ENCODE measurements around the gene CIROP.

Gene CIROP

DNA sequence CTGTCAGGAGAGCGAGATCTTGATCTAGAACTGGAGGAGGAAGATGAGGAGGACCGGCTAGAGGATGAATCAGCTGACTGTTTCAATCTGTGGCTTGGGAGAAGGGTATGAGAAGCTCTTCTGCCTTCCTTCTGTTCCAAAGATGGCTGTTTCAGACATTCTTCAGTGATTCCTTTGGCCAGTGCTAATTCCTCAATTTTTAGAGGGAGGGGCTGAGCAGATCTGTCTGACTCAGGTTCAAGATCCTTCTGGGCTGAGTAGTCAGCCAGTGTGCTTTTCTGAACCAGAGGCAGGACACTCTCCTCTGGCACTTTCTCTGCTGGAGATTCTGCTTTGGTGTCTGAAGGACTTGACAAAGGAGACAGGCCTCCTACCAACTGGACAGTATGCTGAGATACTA lies 25.1 kb downstream of the CIROP start:
- Histone ChIP-seq H2BK15ac (ENCODE audit: low read length) (no peak overlapping the region), H2AK5ac (ENCODE audit: low read depth, low read length) (no peak overlapping the region), H3K14ac (ENCODE audit: low read length) (no peak overlapping the region), H2AFZ (ENCODE audit: low read length) (no peak overlapping the region), H3K4me2 (ENCODE audit: insufficient read depth, low read length, poor library complexity, severe bottlenecking) (no peak overlapping the region), H4K91ac (ENCODE audit: low read depth, low read length, poor library complexity) (no peak overlapping the region), H3K4me1 (ENCODE audit: control insufficient read depth in 2 of 2, insufficient read depth in 1 of 2, low read depth in 1 of 2, low read length in 2 of 2) (peaks cover 0 to 3% of the 10 kb centered on the region in 2 donors), H2BK120ac (ENCODE audit: low read depth, low read length) (no peak overlapping the region), H3K4me3 (ENCODE audit: low read length in 2 of 2) (no peak overlapping the region), H3K23ac (ENCODE audit: low read depth, low read length, poor library complexity) (no peak overlapping the region), H2BK12ac (ENCODE audit: low read length) (no peak overlapping the region), H2BK5ac (ENCODE audit: low read length) (no peak overlapping the region), H3K9me3 (replicated peaks in 1 of 2; ENCODE audit: control insufficient read depth in 2 of 2, insufficient read depth in 1 of 2, low read depth in 1 of 2, low read length in 2 of 2) (no peaks in the 10 kb centered on the region), H4K8ac (ENCODE audit: low read depth, low read length) (no peak overlapping the region), H3K4ac (ENCODE audit: low read length) (no peak overlapping the region), H3K9ac (ENCODE audit: low read depth, low read length, poor library complexity) (no peak overlapping the region), H3K79me1 (ENCODE audit: low read depth, low read length) (no peaks in the 10 kb centered on the region), H3K36me3 (replicated peaks in 1 of 2; ENCODE audit: control insufficient read depth in 2 of 2, insufficient read depth in 2 of 2, low read length in 2 of 2) (peaks cover 40 to 99% of the 10 kb centered on the region in 2 donors), H3K27me3 (ENCODE audit: control insufficient read depth in 3 of 3, insufficient read depth in 3 of 3, low read depth in 1 of 3, low read length in 3 of 3) (no peaks in the 10 kb centered on the region), H3K18ac (ENCODE audit: low read length) (no peak overlapping the region), H3K27ac (replicated peaks; ENCODE audit: low read length) (no peak overlapping the region)
- WGBS, 2 donors (ENCODE audit: extremely low coverage in 2 of 2, insufficient read length in 2 of 2, insufficient replicate concordance in 1 of 2) = no CpG with 5 or more reads among the region's 2 CpGs
- DNase-seq (ENCODE audit: low spot score) = no peak

- Histone ChIP-seq H3K27me3 (ENCODE audit: control insufficient read depth in 3 of 3, insufficient read depth in 3 of 3, low read depth in 1 of 3, low read length in 3 of 3) (no peaks in the 10 kb centered on the region), H3K4me3 (ENCODE audit: low read length in 2 of 2) (no peak overlapping the region), H3K14ac (ENCODE audit: low read length) (no peak overlapping the region), H2BK120ac (ENCODE audit: low read depth, low read length) (no peak overlapping the region), H3K27ac (replicated peaks; ENCODE audit: low read length) (no peak overlapping the region), H3K9me3 (replicated peaks in 1 of 2; ENCODE audit: control insufficient read depth in 2 of 2, insufficient read depth in 1 of 2, low read depth in 1 of 2, low read length in 2 of 2) (no peaks in the 10 kb centered on the region), H3K79me1 (ENCODE audit: low read depth, low read length) (no peaks in the 10 kb centered on the region), H3K4me1 (ENCODE audit: control insufficient read depth in 2 of 2, insufficient read depth in 1 of 2, low read depth in 1 of 2, low read length in 2 of 2) (peaks cover 0 to 3% of the 10 kb centered on the region in 2 donors), H2BK5ac (ENCODE audit: low read length) (no peak overlapping the region), H3K18ac (ENCODE audit: low read length) (no peak overlapping the region), H2AK5ac (ENCODE audit: low read depth, low read length) (no peak overlapping the region), H2BK15ac (ENCODE audit: low read length) (no peak overlapping the region), H3K23ac (ENCODE audit: low read depth, low read length, poor library complexity) (peak overlapping the region; percentile 87), H3K4me2 (ENCODE audit: insufficient read depth, low read length, poor library complexity, severe bottlenecking) (no peak overlapping the region), H3K9ac (ENCODE audit: low read depth, low read length, poor library complexity) (peak overlapping the region; percentile 33), H4K91ac (ENCODE audit: low read depth, low read length, poor library complexity) (no peak overlapping the region), H3K36me3 (replicated peaks in 1 of 2; ENCODE audit: control insufficient read depth in 2 of 2, insufficient read depth in 2 of 2, low read length in 2 of 2) (peaks cover 41 to 96% of the 10 kb centered on the region in 2 donors), H2BK12ac (ENCODE audit: low read length) (no peak overlapping the region), H2AFZ (ENCODE audit: low read length) (no peak overlapping the region), H4K8ac (ENCODE audit: low read depth, low read length) (no peak overlapping the region), H3K4ac (ENCODE audit: low read length) (no peak overlapping the region)
- DNase-seq (ENCODE audit: low spot score) = no peak
- WGBS, 2 donors (ENCODE audit: extremely low coverage in 2 of 2, insufficient read length in 2 of 2, insufficient replicate concordance in 1 of 2) = no CpG with 5 or more reads among the region's 2 CpGs
These were observed 26.1 kb downstream of the CIROP start for GRCh38 chr14:23078692-23079116.

- Histone ChIP-seq H3K4me1 (ENCODE audit: control insufficient read depth in 2 of 2, insufficient read depth in 1 of 2, low read depth in 1 of 2, low read length in 2 of 2) (peaks cover 0 to 3% of the 10 kb centered on the region in 2 donors), H3K27ac (replicated peaks; ENCODE audit: low read length) (no peak overlapping the region), H2AK5ac (ENCODE audit: low read depth, low read length) (no peak overlapping the region)
These were observed 26.8 kb downstream of the CIROP start for GRCh38 chr14:23077962-23078361.

DNA sequence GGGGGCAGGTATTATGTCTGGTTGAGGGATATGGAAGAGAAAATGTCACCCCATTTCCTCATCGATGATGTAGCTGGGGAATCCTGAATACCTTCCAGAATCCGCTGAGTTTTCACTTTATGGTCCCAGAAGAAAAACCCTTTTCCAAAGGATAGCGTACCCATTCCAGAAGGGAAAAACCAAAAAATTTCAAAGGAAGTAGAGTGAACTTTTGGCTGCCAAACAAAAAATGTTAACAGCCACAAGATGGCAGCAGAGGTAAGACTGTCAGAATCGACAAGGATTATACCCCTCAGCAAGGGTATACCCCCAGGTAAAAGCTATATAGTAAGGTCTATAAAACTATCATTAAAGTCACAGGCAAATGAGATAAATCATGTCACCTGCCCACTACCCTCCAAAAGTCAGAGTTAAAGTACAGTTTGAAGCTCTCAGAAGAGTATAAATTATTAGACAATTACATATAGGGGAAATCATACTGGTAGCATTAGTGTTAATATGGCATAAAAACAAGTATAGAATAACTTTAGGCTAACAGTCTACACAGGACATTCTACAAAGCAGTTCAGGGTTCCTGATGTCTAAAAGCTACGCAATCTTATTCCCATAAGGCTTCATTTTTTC lies 27.9 kb downstream of the CIROP start:
- no peak overlapping the region for H2BK15ac ChIP-seq (ENCODE audit: low read length)
- H3K27ac ChIP-seq (replicated peaks; ENCODE audit: low read length) = no peak overlapping the region
- H3K9ac ChIP-seq (ENCODE audit: low read depth, low read length, poor library complexity) = no peak overlapping the region
- H2AFZ ChIP-seq (ENCODE audit: low read length) = no peak overlapping the region
- H2BK120ac ChIP-seq (ENCODE audit: low read depth, low read length) = no peak overlapping the region
- no peaks in the 10 kb centered on the region for H3K79me1 ChIP-seq (ENCODE audit: low read depth, low read length)
- H3K4ac ChIP-seq (ENCODE audit: low read length) = no peak overlapping the region
- H3K4me3 ChIP-seq (ENCODE audit: low read length in 2 of 2) = no peak overlapping the region
- no CpG with 5 or more reads among the region's 5 CpGs for WGBS, 2 donors (ENCODE audit: extremely low coverage in 2 of 2, insufficient read length in 2 of 2, insufficient replicate concordance in 1 of 2)
- H2BK12ac ChIP-seq (ENCODE audit: low read length) = no peak overlapping the region
- no peak overlapping the region for H3K14ac ChIP-seq (ENCODE audit: low read length)
- H3K18ac ChIP-seq (ENCODE audit: low read length) = no peak overlapping the region
- H4K91ac ChIP-seq (ENCODE audit: low read depth, low read length, poor library complexity) = no peak overlapping the region
- H3K27me3 ChIP-seq (ENCODE audit: control insufficient read depth in 3 of 3, insufficient read depth in 3 of 3, low read depth in 1 of 3, low read length in 3 of 3) = no peaks in the 10 kb centered on the region
- H3K4me2 ChIP-seq (ENCODE audit: insufficient read depth, low read length, poor library complexity, severe bottlenecking) = no peak overlapping the region
- H2BK5ac ChIP-seq (ENCODE audit: low read length) = no peak overlapping the region
- no peak overlapping the region for H3K23ac ChIP-seq (ENCODE audit: low read depth, low read length, poor library complexity)
- peaks cover 4 to 7% of the 10 kb centered on the region in 2 donors for H3K4me1 ChIP-seq (ENCODE audit: control insufficient read depth in 2 of 2, insufficient read depth in 1 of 2, low read depth in 1 of 2, low read length in 2 of 2)
- H3K36me3 ChIP-seq (replicated peaks in 1 of 2; ENCODE audit: control insufficient read depth in 2 of 2, insufficient read depth in 2 of 2, low read length in 2 of 2) = peaks cover 46 to 91% of the 10 kb centered on the region in 2 donors
- no peaks in the 10 kb centered on the region for H3K9me3 ChIP-seq (replicated peaks in 1 of 2; ENCODE audit: control insufficient read depth in 2 of 2, insufficient read depth in 1 of 2, low read depth in 1 of 2, low read length in 2 of 2)
- no peak overlapping the region for H4K8ac ChIP-seq (ENCODE audit: low read depth, low read length)
- H2AK5ac ChIP-seq (ENCODE audit: low read depth, low read length) = no peak overlapping the region
- no peak for DNase-seq (ENCODE audit: low spot score)

More at GRCh38 chr14:23077962-23078361, 26.8 kb downstream of the CIROP start:
- H3K18ac ChIP-seq (ENCODE audit: low read length) = no peak overlapping the region
- H3K9ac ChIP-seq (ENCODE audit: low read depth, low read length, poor library complexity) = no peak overlapping the region
- H2BK5ac ChIP-seq (ENCODE audit: low read length) = no peak overlapping the region
- no peak overlapping the region for H2AFZ ChIP-seq (ENCODE audit: low read length)
- no peak overlapping the region for H3K14ac ChIP-seq (ENCODE audit: low read length)
- no peak for DNase-seq (ENCODE audit: low spot score)
- no peak overlapping the region for H3K4me2 ChIP-seq (ENCODE audit: insufficient read depth, low read length, poor library complexity, severe bottlenecking)
- H3K4me3 ChIP-seq (ENCODE audit: low read length in 2 of 2) = no peak overlapping the region
- H2BK15ac ChIP-seq (ENCODE audit: low read length) = no peak overlapping the region
- peaks cover 44 to 93% of the 10 kb centered on the region in 2 donors for H3K36me3 ChIP-seq (replicated peaks in 1 of 2; ENCODE audit: control insufficient read depth in 2 of 2, insufficient read depth in 2 of 2, low read length in 2 of 2)
- no peaks in the 10 kb centered on the region for H3K79me1 ChIP-seq (ENCODE audit: low read depth, low read length)
- H3K9me3 ChIP-seq (replicated peaks in 1 of 2; ENCODE audit: control insufficient read depth in 2 of 2, insufficient read depth in 1 of 2, low read depth in 1 of 2, low read length in 2 of 2) = no peaks in the 10 kb centered on the region
- H3K23ac ChIP-seq (ENCODE audit: low read depth, low read length, poor library complexity) = no peak overlapping the region
- H3K4ac ChIP-seq (ENCODE audit: low read length) = no peak overlapping the region
- H2BK120ac ChIP-seq (ENCODE audit: low read depth, low read length) = no peak overlapping the region
- no peak overlapping the region for H2BK12ac ChIP-seq (ENCODE audit: low read length)
- no peak overlapping the region for H4K91ac ChIP-seq (ENCODE audit: low read depth, low read length, poor library complexity)
- H4K8ac ChIP-seq (ENCODE audit: low read depth, low read length) = no peak overlapping the region
- WGBS, 2 donors (ENCODE audit: extremely low coverage in 2 of 2, insufficient read length in 2 of 2, insufficient replicate concordance in 1 of 2) = no CpG with 5 or more reads among the region's 5 CpGs
- no peaks in the 10 kb centered on the region for H3K27me3 ChIP-seq (ENCODE audit: control insufficient read depth in 3 of 3, insufficient read depth in 3 of 3, low read depth in 1 of 3, low read length in 3 of 3)
